ENCODE results near the gene AFF3.
A peak's percentile ranks its signal among the peaks of the same experiment; 100 is the strongest.

Gene AFF3

GRCh38 chr2:99636144-99637034, 506.0 kb downstream of the AFF3 start:
- no peak for DNase-seq (ENCODE audit: low spot score)

- no peak for DNase-seq (ENCODE audit: low spot score)
Observed at GRCh38 chr2:99635710-99636109, 506.7 kb downstream of the AFF3 start.

GRCh38 chr2:99634234-99634633, 508.2 kb downstream of the AFF3 start:
- no peak for DNase-seq (ENCODE audit: low spot score)

GRCh38 chr2:99631700-99632099, 510.7 kb downstream of the AFF3 start:
- DNase-seq (ENCODE audit: low spot score), result no peak

GRCh38 chr2:99629320-99629719, 513.1 kb downstream of the AFF3 start:
- no peak for DNase-seq (ENCODE audit: low spot score)

- DNase-seq (ENCODE audit: low spot score), result no peak
Observed at GRCh38 chr2:99626158-99626557, 516.2 kb downstream of the AFF3 start.

- no peak for DNase-seq (ENCODE audit: low spot score)
Observed at GRCh38 chr2:99624677-99625076, 517.7 kb downstream of the AFF3 start.

GRCh38 chr2:99623613-99624012, 518.8 kb downstream of the AFF3 start:
- no peak for DNase-seq (ENCODE audit: low spot score)

- no peak for DNase-seq (ENCODE audit: low spot score)
Observed at GRCh38 chr2:99623035-99623434, 519.4 kb downstream of the AFF3 start.

- DNase-seq (ENCODE audit: low spot score), result no peak
Observed at GRCh38 chr2:99622534-99622933, 519.9 kb downstream of the AFF3 start.

GRCh38 chr2:99621774-99622173, 520.6 kb downstream of the AFF3 start:
- no peak for DNase-seq (ENCODE audit: low spot score)

GRCh38 chr2:99621106-99621505, 521.3 kb downstream of the AFF3 start:
- DNase-seq (ENCODE audit: low spot score), result no peak

GRCh38 chr2:99619151-99619550, 523.2 kb downstream of the AFF3 start:
- no peak for DNase-seq (ENCODE audit: low spot score)

GRCh38 chr2:99618579-99619097, 523.8 kb downstream of the AFF3 start:
- no peak for DNase-seq (ENCODE audit: low spot score)

GRCh38 chr2:99617811-99618210, 524.6 kb downstream of the AFF3 start:
- no peak for DNase-seq (ENCODE audit: low spot score)

GRCh38 chr2:99615247-99615771, 527.1 kb downstream of the AFF3 start:
- peak; percentile 30 for DNase-seq (ENCODE audit: low spot score)

GRCh38 chr2:99613980-99614379, 528.4 kb downstream of the AFF3 start:
- DNase-seq (ENCODE audit: low spot score), result no peak

- DNase-seq (ENCODE audit: low spot score), result no peak
Observed at GRCh38 chr2:99611786-99612185, 530.6 kb downstream of the AFF3 start.

GRCh38 chr2:99611034-99611433, 531.4 kb downstream of the AFF3 start:
- DNase-seq (ENCODE audit: low spot score), result no peak

GRCh38 chr2:99609851-99610381, 532.5 kb downstream of the AFF3 start:
- no peak for DNase-seq (ENCODE audit: low spot score)

- no peak for DNase-seq (ENCODE audit: low spot score)
Observed at GRCh38 chr2:99608861-99609260, 533.5 kb downstream of the AFF3 start.

- no peak for DNase-seq (ENCODE audit: low spot score)
Observed at GRCh38 chr2:99607861-99608491, 534.4 kb downstream of the AFF3 start.

GRCh38 chr2:99607454-99607853, 534.9 kb downstream of the AFF3 start:
- DNase-seq (ENCODE audit: low spot score), result no peak

Measured in AG08396 (cell line).